Endothelial cell of umbilical vein (primary cell): ENCODE measurements around the gene CD84.
"Not testable (repeated sequence)": the region's sequence is repeated elsewhere in the genome, so short reads cannot be mapped to it uniquely, and the experiment has no call there.

ENCODE experiments used
- CTCF ChIP-seq, 2 donors: IDR thresholded peaks; 1 replicate in 1 of 2; 2 replicates in 1 of 2; pipeline ENCODE4 v1.5.1; 2011; ENCODE audit warnings: low read length in 2 of 2, mild to moderate bottlenecking in 2 of 2, moderate library complexity in 2 of 2, control low read depth in 1 of 2, inconsistent platforms in 1 of 2, low read depth in 1 of 2; ENCODE audit not compliant: insufficient read depth in 1 of 2; ENCODE audit errors: extremely low read depth in 1 of 2
- FOS ChIP-seq: IDR thresholded peaks from 2 replicates; pipeline ENCODE4 v1.6.1; 2011; ENCODE audit warnings: mild to moderate bottlenecking, low read length, moderate library complexity, borderline replicate concordance; ENCODE audit not compliant: insufficient read depth

GRCh38 chr1:160627677-160628289 lies 48.5 kb upstream of the CD84 start:
- not testable (repeated sequence) for TF ChIP-seq FOS; CTCF (IDR thresholded peaks at IDR 0.05; ENCODE audit: extremely low read depth in 1 of 2, insufficient read depth in 1 of 2, low read depth in 1 of 2, low read length in 2 of 2)
